ENCODE measurements around the gene SMOC1. TPM values are rescaled to one million over a fixed set of nuclear protein-coding genes. Genes with fewer than 3 reads are reported as not detected.

SMOC1 gene
- total RNA-seq, 2 donors from 2014 or later, result not detected

DNA sequence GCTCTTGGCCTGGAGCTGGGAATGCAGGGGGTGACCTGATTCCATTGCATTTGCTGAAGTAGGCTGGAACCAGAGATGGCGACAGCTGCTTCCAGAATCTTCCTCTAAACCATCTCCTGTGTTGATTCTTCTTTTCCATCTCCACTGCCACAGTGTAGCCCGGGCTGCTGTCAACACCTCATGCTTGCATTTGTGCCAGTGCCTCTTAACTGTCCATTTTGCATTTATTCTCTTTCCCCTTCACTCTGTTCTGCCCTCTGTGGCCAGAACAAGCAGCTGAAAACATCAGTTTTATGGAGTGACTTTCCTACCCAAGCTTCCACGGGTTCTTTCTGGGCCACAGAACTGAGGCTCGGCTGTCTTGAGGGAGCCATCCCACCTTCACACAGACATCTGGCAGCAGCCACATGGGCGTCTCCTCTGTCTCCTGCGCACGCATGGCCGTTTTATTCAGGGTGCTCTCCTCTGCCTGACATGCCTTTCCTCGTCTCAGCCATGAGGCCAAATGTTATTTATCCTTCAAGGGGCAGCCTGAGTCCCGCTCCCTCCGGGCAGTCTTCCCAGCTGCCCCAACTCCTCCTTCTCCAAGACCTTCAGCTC, 51.7 kb downstream of the SMOC1 start:
- Histone ChIP-seq H3K9ac (ENCODE audit: extremely low read depth, low read length, poor library complexity, severe bottlenecking) (no peak overlapping the region), H3K36me3 (ENCODE audit: control insufficient read depth, insufficient read depth, low read length) (no peaks in the 10 kb centered on the region), H3K9me3 (ENCODE audit: control insufficient read depth, low read length) (no peaks in the 10 kb centered on the region), H3K27me3 (ENCODE audit: control insufficient read depth, insufficient read depth, low read length, poor library complexity, severe bottlenecking) (no peaks in the 10 kb centered on the region), H3K4me3 (ENCODE audit: low read length) (no peak overlapping the region), H3K27ac (ENCODE audit: low read depth, low read length) (no peak overlapping the region), H3K4me1 (ENCODE audit: control insufficient read depth, insufficient read depth, low read length) (no peaks in the 10 kb centered on the region)
- DNase-seq, result no peak
- TF ChIP-seq, protein P1, sequence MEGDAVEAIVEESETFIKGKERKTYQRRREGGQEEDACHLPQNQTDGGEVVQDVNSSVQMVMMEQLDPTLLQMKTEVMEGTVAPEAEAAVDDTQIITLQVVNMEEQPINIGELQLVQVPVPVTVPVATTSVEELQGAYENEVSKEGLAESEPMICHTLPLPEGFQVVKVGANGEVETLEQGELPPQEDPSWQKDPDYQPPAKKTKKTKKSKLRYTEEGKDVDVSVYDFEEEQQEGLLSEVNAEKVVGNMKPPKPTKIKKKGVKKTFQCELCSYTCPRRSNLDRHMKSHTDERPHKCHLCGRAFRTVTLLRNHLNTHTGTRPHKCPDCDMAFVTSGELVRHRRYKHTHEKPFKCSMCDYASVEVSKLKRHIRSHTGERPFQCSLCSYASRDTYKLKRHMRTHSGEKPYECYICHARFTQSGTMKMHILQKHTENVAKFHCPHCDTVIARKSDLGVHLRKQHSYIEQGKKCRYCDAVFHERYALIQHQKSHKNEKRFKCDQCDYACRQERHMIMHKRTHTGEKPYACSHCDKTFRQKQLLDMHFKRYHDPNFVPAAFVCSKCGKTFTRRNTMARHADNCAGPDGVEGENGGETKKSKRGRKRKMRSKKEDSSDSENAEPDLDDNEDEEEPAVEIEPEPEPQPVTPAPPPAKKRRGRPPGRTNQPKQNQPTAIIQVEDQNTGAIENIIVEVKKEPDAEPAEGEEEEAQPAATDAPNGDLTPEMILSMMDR (conservative IDR thresholded peaks at IDR 0.05), result no peak
- Mint-ChIP-seq H3K4me3 (no peak overlapping the region), H3K36me3 (ENCODE audit: low read depth) (no peaks in the 10 kb centered on the region), H3K27ac (no peak overlapping the region), H3K9me3 (no peaks in the 10 kb centered on the region), H3K4me1 (peaks cover 6% of the 10 kb centered on the region), H3K27me3 (ENCODE audit: insufficient read depth) (peaks cover 3% of the 10 kb centered on the region)
- WGBS, 2 experiments (ENCODE audit: insufficient coverage in 1 of 2, insufficient read length in 1 of 2), result 91 to 95% methylated on average over 9 to 11 of the region's 11 CpGs

DNA sequence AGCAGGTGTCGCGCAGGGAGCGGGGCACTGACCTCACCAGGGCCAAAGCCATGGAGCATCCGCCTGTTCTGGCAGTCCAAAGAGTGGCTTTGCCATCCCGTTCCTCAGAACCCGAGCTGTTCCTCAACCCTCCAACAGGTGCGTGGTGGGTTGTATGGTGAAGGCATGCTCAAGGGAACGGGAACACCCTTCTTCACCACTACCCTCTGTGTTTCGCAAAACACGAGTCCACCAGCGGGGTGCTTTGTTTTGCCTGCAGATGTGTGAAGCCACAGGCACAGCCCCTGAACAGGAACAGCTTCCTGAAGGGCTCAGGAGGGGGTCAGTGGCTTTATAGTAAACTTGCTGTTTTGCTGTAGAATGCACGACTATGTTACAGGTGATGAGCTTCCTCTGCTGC, 52.7 kb downstream of the SMOC1 start:
- no peak overlapping the region for H3K4me3 Mint-ChIP-seq
- no peak overlapping the region for H3K9ac ChIP-seq (ENCODE audit: extremely low read depth, low read length, poor library complexity, severe bottlenecking)
- H3K9me3 ChIP-seq (ENCODE audit: control insufficient read depth, low read length), result no peaks in the 10 kb centered on the region
- H3K27me3 ChIP-seq (ENCODE audit: control insufficient read depth, insufficient read depth, low read length, poor library complexity, severe bottlenecking), result no peaks in the 10 kb centered on the region
- H3K4me1 ChIP-seq (ENCODE audit: control insufficient read depth, insufficient read depth, low read length), result no peaks in the 10 kb centered on the region
- WGBS, 2 experiments (ENCODE audit: insufficient coverage in 1 of 2, insufficient read length in 1 of 2), result 81 to 95% methylated on average over 9 to 12 of the region's 12 CpGs
- H3K27me3 Mint-ChIP-seq (ENCODE audit: insufficient read depth), result peaks cover 5% of the 10 kb centered on the region
- no peaks in the 10 kb centered on the region for H3K9me3 Mint-ChIP-seq
- no peak overlapping the region for H3K27ac Mint-ChIP-seq
- H3K4me1 Mint-ChIP-seq, result peaks cover 8% of the 10 kb centered on the region
- TF ChIP-seq, protein P1 (conservative IDR thresholded peaks at IDR 0.05), result no peak
- no peaks in the 10 kb centered on the region for H3K36me3 Mint-ChIP-seq (ENCODE audit: low read depth)
- DNase-seq, result peak; percentile 61
- peak overlapping the region; percentile 30 for H3K27ac ChIP-seq (ENCODE audit: low read depth, low read length)
- H3K36me3 ChIP-seq (ENCODE audit: control insufficient read depth, insufficient read depth, low read length), result no peaks in the 10 kb centered on the region
- no peak overlapping the region for H3K4me3 ChIP-seq (ENCODE audit: low read length)

DNA sequence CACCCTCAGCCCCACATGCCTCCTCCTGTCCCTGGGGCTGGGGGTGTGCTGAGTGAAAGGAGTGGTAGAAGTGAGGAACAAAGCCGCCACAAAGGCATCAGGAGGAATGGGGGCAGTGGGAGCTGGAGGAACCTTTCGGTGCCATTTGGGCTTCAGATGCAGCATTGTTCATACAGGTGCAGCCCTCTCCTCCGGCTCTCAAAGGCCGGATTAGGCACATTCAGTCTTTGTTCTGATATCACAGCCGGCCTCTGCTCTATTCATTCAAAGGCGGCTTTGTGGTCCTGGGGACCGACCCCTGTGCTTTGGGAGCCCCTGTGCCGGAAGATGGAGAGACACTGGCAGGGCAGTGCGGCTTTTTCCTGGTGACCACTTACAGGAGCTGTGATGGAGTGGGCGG, 53.2 kb downstream of the SMOC1 start:
- Mint-ChIP-seq H3K4me3 (no peak overlapping the region), H3K9me3 (no peaks in the 10 kb centered on the region)

More for the DNA sequence above, 53.2 kb downstream of the SMOC1 start:
- H3K27me3 ChIP-seq (ENCODE audit: control insufficient read depth, insufficient read depth, low read length, poor library complexity, severe bottlenecking), result no peaks in the 10 kb centered on the region
- H3K4me3 ChIP-seq (ENCODE audit: low read length), result no peak overlapping the region
- H3K9me3 ChIP-seq (ENCODE audit: control insufficient read depth, low read length), result no peaks in the 10 kb centered on the region
- TF ChIP-seq, protein P1 (conservative IDR thresholded peaks at IDR 0.05), result no peak
- no peaks in the 10 kb centered on the region for H3K36me3 ChIP-seq (ENCODE audit: control insufficient read depth, insufficient read depth, low read length)
- Mint-ChIP-seq H3K27ac (no peak overlapping the region), H3K27me3 (ENCODE audit: insufficient read depth) (peaks cover 5% of the 10 kb centered on the region), H3K36me3 (ENCODE audit: low read depth) (no peaks in the 10 kb centered on the region), H3K4me1 (peaks cover 11% of the 10 kb centered on the region)
- H3K4me1 ChIP-seq (ENCODE audit: control insufficient read depth, insufficient read depth, low read length), result no peaks in the 10 kb centered on the region
- WGBS, 2 experiments (ENCODE audit: insufficient coverage in 1 of 2, insufficient read length in 1 of 2), result 63 to 79% methylated on average over 8 to 10 of the region's 10 CpGs
- no peak overlapping the region for H3K9ac ChIP-seq (ENCODE audit: extremely low read depth, low read length, poor library complexity, severe bottlenecking)
- H3K27ac ChIP-seq (ENCODE audit: low read depth, low read length), result peak overlapping the region; percentile 30
- no peak for DNase-seq

Measured in endodermal cell (in vitro differentiated cells).